T-helper 22 cell (primary cell): ENCODE measurements around the gene FOXL3.

Experiments
- DNase-seq: peaks from one replicate; pipeline ENCODE4 v3.0.0-alpha.2; 2020; ENCODE audit warnings: low read depth

The FOXL3 gene

DNA sequence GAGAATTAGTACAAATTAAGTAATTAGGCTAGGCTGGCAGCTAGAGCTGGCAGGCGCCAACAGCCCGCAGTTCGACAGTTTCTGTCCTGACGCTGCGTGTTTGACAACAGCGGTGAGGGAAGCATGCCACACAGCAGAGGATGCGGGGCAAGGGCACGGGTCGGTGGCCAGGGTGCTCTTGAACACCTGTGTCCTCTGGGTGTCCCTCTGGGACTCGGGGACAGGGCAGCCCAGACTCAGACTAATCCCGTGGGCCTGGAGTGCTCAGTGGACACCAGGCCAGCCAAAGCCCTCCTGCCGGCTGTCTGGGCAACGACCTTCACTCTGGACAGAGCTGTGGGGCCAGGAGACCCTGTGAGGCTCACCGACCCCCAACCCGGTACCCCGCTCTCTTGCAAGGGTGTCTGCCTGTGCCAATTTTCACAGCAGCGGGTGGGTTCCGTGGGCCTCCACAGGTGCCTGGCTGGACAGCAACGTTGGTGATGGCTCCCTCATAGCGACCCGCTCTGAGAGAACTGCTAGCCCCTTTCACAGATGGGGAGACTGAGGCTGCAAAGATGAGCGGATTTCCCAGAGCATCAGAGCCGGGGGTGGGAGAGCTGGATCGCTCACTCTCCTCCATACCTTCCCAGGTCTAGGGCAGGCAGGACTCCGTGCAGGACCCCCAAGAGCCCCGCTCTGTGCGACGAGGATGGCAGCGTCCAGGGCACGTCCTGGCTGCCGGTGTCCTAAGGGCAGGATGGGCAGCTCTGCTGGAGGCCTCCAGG, 48.5 kb downstream of the FOXL3 start:
- DNase-seq, result no peak

DNA sequence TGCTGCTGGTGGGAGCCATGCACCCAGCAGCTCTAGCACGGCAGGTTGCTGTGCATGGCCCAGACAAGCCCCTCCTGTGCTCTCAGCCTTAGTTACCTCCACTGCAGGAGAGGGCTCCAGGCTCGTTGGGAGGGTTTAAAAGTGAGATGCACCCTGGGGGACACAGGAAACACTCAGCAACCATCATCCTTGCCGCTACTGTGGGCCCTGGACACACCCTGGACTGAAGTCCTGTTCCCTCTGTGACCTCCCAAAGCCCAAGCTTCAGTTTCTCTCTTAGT, 49.0 kb downstream of the FOXL3 start:
- no peak for DNase-seq

DNA sequence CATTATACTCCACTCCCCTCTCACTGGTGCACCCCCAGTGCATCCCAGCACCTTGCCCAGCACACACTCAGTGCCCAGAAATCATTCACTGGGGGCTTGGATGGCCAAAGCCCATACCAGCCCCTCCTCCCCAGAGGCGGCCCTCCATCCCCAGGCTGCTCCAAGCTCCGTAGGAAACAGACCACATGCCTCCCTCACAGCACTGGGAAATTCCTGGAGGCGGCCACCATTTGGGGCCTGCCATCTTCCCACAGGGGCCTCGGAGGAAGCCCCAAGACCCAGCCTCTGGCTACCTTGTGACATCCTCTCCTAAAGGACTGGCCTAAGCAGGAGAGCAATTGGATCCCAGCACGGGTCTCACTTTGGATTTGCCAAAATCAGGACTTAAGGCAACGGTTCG, 49.7 kb downstream of the FOXL3 start:
- no peak for DNase-seq

DNA sequence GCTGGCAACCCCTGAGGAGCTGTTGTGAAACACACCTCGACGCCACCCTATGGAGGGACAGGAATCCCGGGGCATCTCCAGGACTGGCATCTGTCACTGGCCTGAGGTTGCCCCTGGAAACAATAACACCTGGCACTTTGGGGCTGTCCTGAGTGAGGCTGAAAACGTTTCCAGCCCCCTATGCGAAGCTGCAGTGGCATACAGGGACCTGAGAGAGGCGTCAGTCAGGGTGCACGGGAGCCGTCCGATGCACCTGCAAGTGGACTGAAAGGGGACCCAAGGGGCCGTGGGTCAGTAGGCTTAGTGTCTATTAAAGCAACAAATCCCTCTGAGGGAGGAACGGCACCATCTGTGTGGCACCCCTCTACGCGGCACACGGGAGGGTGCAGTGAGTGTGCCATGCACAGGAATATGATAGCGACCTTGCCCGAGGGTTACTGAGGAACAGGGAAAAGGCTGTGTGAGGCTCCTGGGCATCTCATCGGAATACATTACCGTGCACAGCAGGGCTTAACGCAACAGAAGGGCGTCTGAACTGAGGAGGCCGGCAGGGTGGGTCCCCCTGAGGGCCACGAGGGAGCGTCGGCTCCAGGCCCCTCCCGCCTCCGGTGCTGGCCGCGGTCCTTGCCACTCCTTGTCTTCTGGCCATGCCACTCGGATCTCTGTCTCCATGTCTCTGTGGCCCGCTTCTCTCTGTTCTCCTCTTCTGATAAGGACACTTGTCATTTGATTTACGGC, 50.4 kb downstream of the FOXL3 start:
- no peak for DNase-seq
